Activated T-helper 9 cell treated with anti-CD3 and anti-CD28 coated beads, Interleukin-2, amount 50 U/mL, for 16 hours (primary cell): ENCODE measurements around the gene CDH4.

ENCODE experiments used
- DNase-seq: peaks from one replicate; pipeline ENCODE4 v3.0.0-alpha.2; 2020; ENCODE audit warnings: low read depth

CDH4 gene

GRCh38 chr20:61754976-61755778, 503.1 kb downstream of the CDH4 start:
- DNase-seq: no peak

- DNase-seq: no peak
These were observed 504.1 kb downstream of the CDH4 start for GRCh38 chr20:61755971-61756845.

GRCh38 chr20:61756966-61757677, 505.1 kb downstream of the CDH4 start:
- DNase-seq: no peak

- DNase-seq: no peak
These were observed 505.9 kb downstream of the CDH4 start for GRCh38 chr20:61757678-61758563.

GRCh38 chr20:61758564-61759200, 506.6 kb downstream of the CDH4 start:
- DNase-seq: no peak

- no peak for DNase-seq
These were observed 507.4 kb downstream of the CDH4 start for GRCh38 chr20:61759286-61760065.

- no peak for DNase-seq
These were observed 508.3 kb downstream of the CDH4 start for GRCh38 chr20:61760321-61760720.

- no peak for DNase-seq
These were observed 508.7 kb downstream of the CDH4 start for GRCh38 chr20:61760731-61761130.

- DNase-seq: no peak
These were observed 509.5 kb downstream of the CDH4 start for GRCh38 chr20:61761453-61762166.

- DNase-seq: no peak
These were observed 510.2 kb downstream of the CDH4 start for GRCh38 chr20:61762167-61762710.

GRCh38 chr20:61762886-61763739, 511.1 kb downstream of the CDH4 start:
- DNase-seq: no peak

- no peak for DNase-seq
These were observed 511.8 kb downstream of the CDH4 start for GRCh38 chr20:61763740-61764400.

- DNase-seq: no peak
These were observed 512.5 kb downstream of the CDH4 start for GRCh38 chr20:61764471-61765025.

- DNase-seq: no peak
These were observed 513.2 kb downstream of the CDH4 start for GRCh38 chr20:61765081-61765870.

GRCh38 chr20:61765871-61766654, 514.0 kb downstream of the CDH4 start:
- DNase-seq: no peak
